Retinal pigment epithelial cell (primary cell): ENCODE data around the gene SLC25A48.

Experiments used
- DNase-seq: peaks from one replicate; pipeline ENCODE4 v3.0.0-alpha.2; 2010; ENCODE audit warnings: low read depth
- H3K4me3 ChIP-seq: 2 replicates; pipeline ENCODE4 v1.5.1; 2011; ENCODE audit warnings: mild to moderate bottlenecking, low read length, control low read depth, moderate library complexity
- CTCF ChIP-seq: conservative IDR thresholded peaks from 2 replicates; pipeline ENCODE4 v1.5.1; 2011; ENCODE audit warnings: low read depth, low read length, control low read depth, inconsistent platforms

Gene SLC25A48

DNA sequence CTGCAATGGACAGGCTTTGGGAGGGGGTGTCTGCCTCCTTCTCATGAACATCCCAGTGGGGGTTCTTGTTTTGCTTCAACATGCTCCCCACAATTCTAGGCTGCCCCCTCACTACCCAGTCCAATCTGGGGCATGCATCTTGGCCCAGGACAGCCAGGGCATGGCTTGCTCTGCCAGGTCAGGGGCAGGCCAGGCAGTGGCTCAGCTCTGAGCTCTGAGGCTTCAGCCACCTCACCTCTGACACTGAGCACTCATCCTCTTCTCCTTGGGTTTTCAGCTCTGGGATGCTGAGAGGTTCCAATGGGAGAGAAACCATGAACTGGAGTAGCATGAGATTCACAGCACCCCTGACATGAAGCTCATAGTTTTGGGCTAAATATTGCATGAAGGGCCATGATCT is 11.8 kb downstream of the SLC25A48 start:
- DNase-seq: no peak
- no peak for TF ChIP-seq CTCF
- no peak overlapping the region for H3K4me3 ChIP-seq

DNA sequence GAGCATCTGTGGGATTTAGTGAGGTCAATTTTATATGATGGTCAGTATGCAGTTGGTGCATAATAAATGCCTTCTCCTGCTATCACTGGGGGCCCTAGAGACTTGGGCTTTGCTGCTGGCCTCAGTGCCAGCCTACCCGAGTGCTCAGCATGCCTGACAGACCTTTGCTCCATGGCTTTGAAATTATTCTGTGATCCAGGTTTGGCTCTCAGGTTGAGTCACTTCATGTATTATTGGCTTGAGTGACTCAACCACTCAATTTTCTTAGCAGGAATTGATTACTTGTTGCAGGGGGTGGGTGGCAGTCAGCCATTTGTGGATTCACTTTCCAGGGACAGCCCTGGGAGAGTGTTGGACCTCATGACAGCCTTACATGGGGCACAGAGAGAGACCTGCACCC is 13.5 kb downstream of the SLC25A48 start:
- no peak for TF ChIP-seq CTCF
- DNase-seq: no peak
- no peak overlapping the region for H3K4me3 ChIP-seq

GRCh38 chr5:135850231-135850630 is 15.8 kb downstream of the SLC25A48 start:
- no peak for DNase-seq
- no peak for TF ChIP-seq CTCF
- no peak overlapping the region for H3K4me3 ChIP-seq

DNA sequence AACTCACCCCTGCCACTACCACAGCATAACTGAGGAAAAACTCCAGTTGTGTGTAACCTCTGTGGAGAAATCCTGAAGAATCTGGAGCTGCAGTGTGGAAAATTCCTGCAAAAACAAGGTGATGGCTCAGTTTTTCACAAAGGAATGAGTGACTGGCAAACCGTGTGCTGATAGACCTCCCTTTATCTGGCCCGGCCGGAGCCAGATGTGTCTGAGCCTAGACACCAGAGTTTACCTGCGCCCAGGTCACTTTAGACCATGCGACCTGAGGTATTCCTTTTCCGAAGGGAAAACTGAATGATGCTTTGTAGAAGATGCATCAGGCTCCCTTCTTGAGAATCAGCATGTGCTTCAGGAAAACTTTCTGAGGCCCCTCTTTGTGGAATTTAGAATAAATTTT is 16.2 kb downstream of the SLC25A48 start:
- H3K4me3 ChIP-seq: no peak overlapping the region
- no peak for DNase-seq
- TF ChIP-seq CTCF: no peak

DNA sequence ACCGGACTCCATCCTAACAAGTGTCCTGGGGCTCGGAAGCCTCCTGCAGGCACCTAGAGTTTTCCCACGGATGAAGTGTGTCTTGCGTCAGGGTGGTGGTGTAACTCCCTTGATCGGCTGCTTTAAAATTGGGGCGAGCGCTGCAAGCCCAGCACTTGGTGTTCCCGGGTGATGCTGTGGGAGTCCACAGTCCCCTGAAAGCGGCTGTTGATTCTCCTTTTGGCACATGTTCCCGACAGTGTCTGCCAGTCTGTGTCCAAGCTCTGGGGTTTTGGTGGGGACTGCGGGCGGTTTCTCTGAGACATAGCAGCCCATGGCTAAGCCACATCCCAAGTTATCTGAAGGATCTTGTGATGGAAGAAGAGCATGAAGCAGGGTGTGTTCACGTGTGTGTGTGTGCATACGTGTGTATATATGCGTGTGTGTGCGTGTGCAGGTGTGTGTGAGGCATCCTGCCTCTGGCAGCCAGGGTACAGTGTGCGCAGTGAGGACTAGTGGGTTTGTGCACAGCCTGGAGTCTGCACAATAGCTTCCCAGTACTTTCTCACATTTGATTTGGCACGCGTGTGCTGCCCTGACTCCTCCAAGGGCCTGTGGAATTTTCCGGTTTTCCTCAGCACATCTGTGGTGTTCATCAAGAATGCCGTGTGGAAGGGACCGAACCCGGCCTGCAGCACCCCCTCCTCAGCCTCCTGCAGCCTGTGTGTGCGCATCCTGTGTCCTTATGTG is 16.9 kb downstream of the SLC25A48 start:
- no peak overlapping the region for H3K4me3 ChIP-seq
- no peak for DNase-seq
- TF ChIP-seq CTCF: no peak

- TF ChIP-seq CTCF: no peak
- no peak for DNase-seq
- no peak overlapping the region for H3K4me3 ChIP-seq
Measured at GRCh38 chr5:135851915-135852845, 17.7 kb downstream of the SLC25A48 start.
